ENCODE data around the gene DHX38. TPM values are rescaled to one million over a fixed set of nuclear protein-coding genes. Genes with fewer than 3 reads are reported as not detected.
A peak's percentile ranks its signal among the peaks of the same experiment; 100 is the strongest.
"Not testable (repeated sequence)": the region's sequence is repeated elsewhere in the genome, so short reads cannot be mapped to it uniquely, and the experiment has no call there.

Gene DHX38
- polyA plus RNA-seq, 6 donors from 2014 or later: 15.3 to 29.6 (median 20.1) TPM

DNA sequence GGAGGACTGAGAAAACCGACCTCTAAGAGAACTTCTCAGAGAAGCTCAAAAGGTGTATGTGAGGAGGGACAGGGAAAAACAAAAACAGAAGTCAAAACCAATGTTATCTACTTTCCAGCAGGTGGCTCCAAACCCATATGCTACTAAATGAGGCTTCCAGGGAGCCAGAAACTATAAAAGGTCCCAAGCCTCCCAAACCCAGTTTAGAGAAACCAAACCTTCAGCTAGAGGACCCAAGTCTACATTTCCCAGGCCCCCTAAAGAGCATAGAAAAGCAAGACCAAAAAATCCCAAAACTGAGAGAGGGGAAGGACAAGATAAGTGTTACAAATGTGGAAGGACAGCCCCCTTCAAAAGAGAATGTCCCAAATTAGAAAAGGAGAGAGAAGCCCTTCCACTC, 26.9 kb upstream of the DHX38 start:
- Mint-ChIP-seq H3K27me3 (no peaks in the 10 kb centered on the region), H3K36me3 (no peaks in the 10 kb centered on the region), H3K4me1 (peaks cover 0 to 11% (median 0%) of the 10 kb centered on the region in 3 donors), H3K9me3 (no peaks in the 10 kb centered on the region), H3K27ac (peak overlapping the region in 1 of 6 donors; percentile 61), H3K4me3 (no peak overlapping the region)
- ATAC-seq (ENCODE audit: low read depth in 2 of 2) (peak in 1 of 2 donors; percentile 40), DNase-seq (peak; percentile 12)

GRCh38 chr16:72068930-72069329, 24.7 kb upstream of the DHX38 start:
- Mint-ChIP-seq H3K27me3 (no peaks in the 10 kb centered on the region), H3K9me3 (no peaks in the 10 kb centered on the region), H3K4me3 (no peak overlapping the region), H3K27ac (peak overlapping the region in 1 of 6 donors; percentile 24), H3K36me3 (no peaks in the 10 kb centered on the region), H3K4me1 (peaks cover 0 to 11% (median 0%) of the 10 kb centered on the region in 3 donors)
- no peak for DNase-seq
- no peak for ATAC-seq (ENCODE audit: low read depth in 2 of 2)

DNA sequence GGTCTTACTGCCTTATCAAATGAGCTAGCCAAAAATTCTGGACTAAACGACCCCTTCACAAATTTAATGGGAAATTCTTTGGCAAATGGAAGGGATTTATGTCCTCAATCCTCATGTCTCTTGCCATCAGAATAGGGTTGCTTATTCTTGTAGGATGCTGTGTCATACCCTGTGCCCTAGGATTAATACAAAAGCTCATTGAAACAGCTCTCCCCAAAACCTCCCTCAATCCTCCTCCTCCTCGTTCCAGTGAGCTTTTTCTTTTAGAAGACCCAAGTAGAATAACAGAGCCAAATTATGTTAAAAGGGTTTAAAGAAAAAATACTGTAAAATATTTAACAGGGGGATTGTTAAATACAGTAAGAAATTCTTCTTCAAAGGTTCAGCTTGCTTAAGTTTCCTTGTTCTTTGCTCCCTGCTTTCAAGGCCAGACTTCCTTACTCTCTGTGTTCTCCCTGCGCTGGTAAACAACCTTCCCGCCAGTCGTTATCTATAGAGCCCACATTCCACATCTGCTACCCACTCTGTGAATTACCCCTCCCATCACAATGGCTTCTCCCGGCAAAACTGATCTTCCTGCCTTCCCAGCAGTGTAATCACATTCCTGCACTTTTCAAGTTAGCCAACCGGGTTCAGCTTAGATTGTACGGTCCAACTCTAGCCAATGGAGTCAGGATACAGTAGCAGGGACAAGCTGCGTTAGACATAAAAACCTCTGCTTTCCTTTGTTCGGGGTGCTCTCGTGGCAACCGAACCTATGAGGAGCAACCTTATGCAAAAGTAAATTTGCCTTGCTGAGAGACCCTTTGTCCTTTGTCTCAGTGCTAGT, 20.9 kb upstream of the DHX38 start:
- Mint-ChIP-seq H3K4me1 (peaks cover 0 to 11% (median 0%) of the 10 kb centered on the region in 3 donors), H3K36me3 (no peaks in the 10 kb centered on the region), H3K27ac (no peak overlapping the region), H3K4me3 (peak overlapping the region in 1 of 8 donors; percentile 61), H3K27me3 (no peaks in the 10 kb centered on the region), H3K9me3 (no peaks in the 10 kb centered on the region)
- DNase-seq (no peak), ATAC-seq (ENCODE audit: low read depth in 2 of 2) (no peak)

GRCh38 chr16:72073560-72074230, 20.0 kb upstream of the DHX38 start:
- Mint-ChIP-seq H3K4me1 (peaks cover 0 to 11% (median 0%) of the 10 kb centered on the region in 3 donors), H3K27ac (peak overlapping the region in 1 of 6 donors; percentile 67)
- DNase-seq: no peak

DNA sequence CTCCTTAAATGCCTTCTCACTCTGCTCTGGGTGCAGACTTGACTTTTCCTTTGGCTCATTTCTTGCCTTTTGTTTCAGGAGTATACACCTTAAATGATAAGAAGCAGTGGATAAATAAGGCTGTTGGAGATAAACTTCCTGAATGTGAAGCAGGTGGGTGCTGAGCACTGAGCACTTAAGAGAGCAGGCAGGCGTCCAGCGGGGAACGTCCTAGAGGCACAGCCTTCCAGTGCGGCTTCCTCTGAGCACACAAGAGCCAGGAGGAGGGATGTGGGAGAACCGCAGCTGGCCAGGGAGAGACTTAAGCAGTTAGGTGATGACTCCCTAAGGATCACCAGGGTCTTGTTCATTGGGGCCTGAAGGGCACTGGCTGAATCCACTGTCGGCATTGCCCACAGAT, 18.6 kb upstream of the DHX38 start:
- not testable (repeated sequence) for ATAC-seq (ENCODE audit: low read depth in 2 of 2); H3K4me3 Mint-ChIP-seq; H3K36me3 Mint-ChIP-seq; H3K27ac Mint-ChIP-seq; H3K9me3 Mint-ChIP-seq; H3K4me1 Mint-ChIP-seq; H3K27me3 Mint-ChIP-seq; DNase-seq

More at GRCh38 chr16:72073560-72074230, 20.0 kb upstream of the DHX38 start:
- Mint-ChIP-seq H3K27me3 (no peaks in the 10 kb centered on the region), H3K9me3 (no peaks in the 10 kb centered on the region), H3K36me3 (no peaks in the 10 kb centered on the region), H3K4me3 (no peak overlapping the region)
- no peak for ATAC-seq (ENCODE audit: low read depth in 2 of 2)

GRCh38 chr16:72076991-72077706, 16.5 kb upstream of the DHX38 start:
- not testable (repeated sequence) for H3K36me3 Mint-ChIP-seq; H3K4me3 Mint-ChIP-seq; H3K27ac Mint-ChIP-seq; H3K9me3 Mint-ChIP-seq; H3K27me3 Mint-ChIP-seq; DNase-seq; H3K4me1 Mint-ChIP-seq; ATAC-seq (ENCODE audit: low read depth in 2 of 2)

DNA sequence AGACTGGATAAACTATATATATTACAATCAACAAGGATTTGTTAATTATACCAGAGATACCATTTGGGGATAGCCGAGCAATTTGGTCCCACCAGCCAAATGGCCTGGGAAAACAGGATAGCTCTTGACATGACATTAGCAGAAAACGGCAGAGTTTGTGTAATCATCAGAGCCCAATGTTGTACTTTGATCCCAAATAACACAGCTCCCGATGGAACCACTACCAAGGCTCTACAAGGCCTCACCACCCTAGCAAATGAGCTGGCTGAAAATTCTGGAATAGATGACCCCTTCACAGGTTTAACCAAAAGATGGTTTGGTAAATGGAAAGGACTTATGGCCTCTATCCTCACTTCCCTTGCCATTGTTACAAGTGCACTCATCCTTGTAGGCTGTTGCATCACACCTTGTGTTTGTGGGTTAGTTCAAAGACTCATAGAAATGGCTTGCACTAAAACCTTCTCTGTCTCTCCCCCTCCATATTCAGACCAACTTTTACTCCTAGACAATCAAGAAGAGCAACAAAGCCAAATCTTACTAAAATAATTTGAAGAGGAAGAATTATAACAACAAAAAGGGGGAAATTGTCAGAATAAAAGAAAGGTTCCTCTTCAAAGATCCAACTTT, 9.8 kb upstream of the DHX38 start:
- peaks cover 0 to 10% (median 7%) of the 10 kb centered on the region in 3 donors for H3K4me1 Mint-ChIP-seq
- ATAC-seq (ENCODE audit: low read depth in 2 of 2): no peak
- peaks cover 0 to 11% (median 4%) of the 10 kb centered on the region in 7 donors for H3K9me3 Mint-ChIP-seq
- H3K4me3 Mint-ChIP-seq: no peak overlapping the region
- H3K36me3 Mint-ChIP-seq: peaks cover 19 to 20% of the 10 kb centered on the region in 2 donors
- H3K27ac Mint-ChIP-seq: peak overlapping the region in 1 of 6 donors; percentile 24
- no peak for DNase-seq
- no peaks in the 10 kb centered on the region for H3K27me3 Mint-ChIP-seq

GRCh38 chr16:72084445-72084844, 9.2 kb upstream of the DHX38 start:
- H3K27me3 Mint-ChIP-seq: no peaks in the 10 kb centered on the region
- no peak overlapping the region for H3K27ac Mint-ChIP-seq
- ATAC-seq (ENCODE audit: low read depth in 2 of 2) (no peak), DNase-seq (no peak)
- H3K36me3 Mint-ChIP-seq: peaks cover 19 to 24% of the 10 kb centered on the region in 2 donors
- H3K4me3 Mint-ChIP-seq: no peak overlapping the region
- H3K4me1 Mint-ChIP-seq: peaks cover 0 to 10% (median 10%) of the 10 kb centered on the region in 3 donors
- H3K9me3 Mint-ChIP-seq: peaks cover 0 to 11% (median 4%) of the 10 kb centered on the region in 7 donors

GRCh38 chr16:72085002-72085401, 8.6 kb upstream of the DHX38 start:
- Mint-ChIP-seq H3K9me3 (peaks cover 0 to 11% (median 4%) of the 10 kb centered on the region in 7 donors), H3K27ac (peak overlapping the region in 1 of 6 donors; percentile 47), H3K36me3 (peaks cover 19 to 24% of the 10 kb centered on the region in 2 donors), H3K4me1 (peaks cover 0 to 10% (median 10%) of the 10 kb centered on the region in 3 donors), H3K4me3 (peak overlapping the region in 1 of 8 donors; percentile 63), H3K27me3 (no peaks in the 10 kb centered on the region)
- DNase-seq (no peak), ATAC-seq (ENCODE audit: low read depth in 2 of 2) (no peak)

DNA sequence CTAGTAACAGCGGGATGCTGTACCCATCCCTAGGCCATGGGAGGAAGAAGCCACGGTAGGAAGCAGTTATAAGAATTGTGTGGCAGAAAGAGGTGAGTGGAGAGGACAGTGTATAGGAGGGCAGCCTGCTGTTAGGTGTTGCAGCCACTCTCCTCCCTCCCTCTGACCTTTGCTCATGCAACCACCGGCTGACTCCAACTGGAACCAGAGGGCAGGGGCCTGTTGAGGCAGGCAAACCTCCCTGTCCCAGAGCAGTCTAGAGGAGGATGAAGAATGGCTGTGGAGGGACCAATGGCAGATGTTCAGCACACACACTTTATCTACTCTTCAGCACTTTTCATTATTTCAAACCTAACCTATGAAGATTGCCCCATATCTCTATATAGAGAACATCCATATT, 2.4 kb upstream of the DHX38 start:
- ATAC-seq (ENCODE audit: low read depth in 2 of 2) (no peak), DNase-seq (no peak)
- H3K36me3 Mint-ChIP-seq: peaks cover 12 to 13% of the 10 kb centered on the region in 2 donors
- H3K4me3 Mint-ChIP-seq: peak overlapping the region in 7 of 8 donors; percentile 37 to 98 (median 65)
- peaks cover 50 to 59% (median 52%) of the 10 kb centered on the region in 3 donors for H3K4me1 Mint-ChIP-seq
- H3K27me3 Mint-ChIP-seq: no peaks in the 10 kb centered on the region
- peak overlapping the region in 3 of 6 donors; percentile 12 to 99 (median 51) for H3K27ac Mint-ChIP-seq
- no peaks in the 10 kb centered on the region for H3K9me3 Mint-ChIP-seq

DNA sequence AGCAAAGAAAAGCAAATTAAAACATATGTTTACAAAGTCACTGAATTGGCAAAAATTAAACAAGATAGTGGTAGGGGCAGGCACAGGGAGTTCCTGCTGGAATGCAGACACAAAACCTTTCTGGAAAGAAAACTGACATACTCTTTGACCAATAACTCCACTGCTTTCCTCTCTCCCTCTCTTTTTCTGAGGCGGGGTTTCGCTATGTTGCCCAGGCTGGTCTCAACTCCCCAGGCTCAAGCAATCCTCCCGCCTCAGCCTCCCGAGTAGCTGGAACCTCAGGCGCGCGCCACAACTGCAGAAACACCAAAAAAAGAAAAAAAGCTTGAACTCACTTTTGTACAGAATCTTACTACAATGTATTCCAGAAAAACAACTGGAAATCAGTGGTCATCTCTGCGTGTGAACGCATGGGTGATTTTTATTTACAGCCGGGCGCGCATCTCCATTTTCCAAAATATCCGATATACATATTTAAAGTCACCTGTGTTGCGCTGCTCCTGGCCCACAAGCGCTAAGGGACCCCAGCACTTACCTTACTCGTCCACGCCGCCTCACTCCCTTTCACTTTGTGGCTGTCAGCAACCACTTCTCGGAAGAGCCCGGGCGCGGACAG, 707 bp upstream of the DHX38 start:
- ATAC-seq (ENCODE audit: low read depth in 2 of 2): peak; percentile 31 to 37
- Mint-ChIP-seq H3K9me3 (no peaks in the 10 kb centered on the region), H3K4me1 (peaks cover 52 to 72% (median 56%) of the 10 kb centered on the region in 3 donors), H3K27ac (peak overlapping the region; percentile 98 to 100 (median 100)), H3K36me3 (peaks cover 24 to 30% of the 10 kb centered on the region in 2 donors), H3K4me3 (peak overlapping the region; percentile 97 to 100 (median 99)), H3K27me3 (no peaks in the 10 kb centered on the region)
- no peak for DNase-seq

GRCh38 chr16:72094266-72094610, 591 bp downstream of the DHX38 start:
- Mint-ChIP-seq H3K27me3 (no peaks in the 10 kb centered on the region), H3K36me3 (peaks cover 28 to 32% of the 10 kb centered on the region in 2 donors), H3K27ac (peak overlapping the region; percentile 98 to 100 (median 100)), H3K9me3 (no peaks in the 10 kb centered on the region), H3K4me3 (peak overlapping the region; percentile 97 to 100 (median 99)), H3K4me1 (peaks cover 55 to 72% (median 57%) of the 10 kb centered on the region in 3 donors)
- no peak for DNase-seq
- no peak for ATAC-seq (ENCODE audit: low read depth in 2 of 2)

Data from naive B cell (primary cell).